ENCODE measurements around the gene ELAVL4. TPM values are rescaled to one million over a fixed set of nuclear protein-coding genes. Genes with fewer than 3 reads are reported as not detected.

ELAVL4 gene
- polyA plus RNA-seq, 1 donor = 0.13 TPM

DNA sequence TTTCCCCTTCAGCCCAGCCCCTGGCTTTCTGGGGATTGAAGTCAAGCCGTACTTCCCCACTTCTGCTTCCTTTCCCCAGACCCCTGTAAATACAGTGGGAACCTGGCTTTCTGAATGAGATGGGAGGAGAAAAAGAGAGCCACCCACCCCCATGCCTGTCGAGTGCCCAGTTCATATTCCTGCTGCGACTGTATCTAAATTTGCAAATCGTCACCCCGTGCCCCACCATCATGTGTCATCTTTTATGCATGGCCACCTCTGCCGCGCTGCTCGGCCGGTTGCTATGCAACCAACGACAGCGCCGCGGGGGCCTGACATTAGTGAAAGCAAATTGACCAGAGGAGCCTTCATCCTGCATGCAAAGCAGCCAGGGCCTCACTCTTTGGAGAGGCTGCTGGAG, 143.0 kb downstream of the ELAVL4 start:
- DNase-seq (ENCODE audit: low read depth) = no peak

DNA sequence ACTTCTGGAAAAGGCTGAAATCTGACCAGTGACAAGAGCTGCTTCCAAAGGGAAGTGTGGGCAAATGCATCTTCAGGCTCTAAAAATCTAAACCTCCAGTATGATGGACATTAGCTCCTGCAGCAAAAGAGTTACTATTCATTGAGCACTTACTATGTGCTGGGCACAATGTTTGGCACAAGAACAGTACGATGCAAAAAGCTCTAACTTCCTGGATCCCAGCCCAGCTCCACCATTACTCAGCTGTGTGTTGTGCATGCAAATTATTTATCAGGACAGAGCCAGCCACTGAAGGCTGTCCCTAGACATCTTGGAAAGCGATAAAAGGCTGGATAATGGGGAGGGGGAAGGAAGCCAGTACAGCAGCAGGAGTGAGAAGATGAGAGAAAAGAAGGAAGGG, 143.5 kb downstream of the ELAVL4 start:
- no peak for DNase-seq (ENCODE audit: low read depth)

Other genes with a start within 250 kb of the ELAVL4 start
- 0.15 TPM for gene AGBL4, start 85.0 kb upstream of the ELAVL4 start, polyA plus RNA-seq (ENCODE audit: insufficient read length)